GM12872 (cell line): Measurements from ENCODE around the gene PLA2G4D.

Experiments used
- TF ChIP-seq, protein P1 (sequence below): IDR thresholded peaks from 3 replicates; pipeline ENCODE4 v1.5.1; 2011; ENCODE audit warnings: low read depth, mild to moderate bottlenecking, low read length, moderate library complexity; ENCODE audit not compliant: insufficient read depth

Gene PLA2G4D

DNA sequence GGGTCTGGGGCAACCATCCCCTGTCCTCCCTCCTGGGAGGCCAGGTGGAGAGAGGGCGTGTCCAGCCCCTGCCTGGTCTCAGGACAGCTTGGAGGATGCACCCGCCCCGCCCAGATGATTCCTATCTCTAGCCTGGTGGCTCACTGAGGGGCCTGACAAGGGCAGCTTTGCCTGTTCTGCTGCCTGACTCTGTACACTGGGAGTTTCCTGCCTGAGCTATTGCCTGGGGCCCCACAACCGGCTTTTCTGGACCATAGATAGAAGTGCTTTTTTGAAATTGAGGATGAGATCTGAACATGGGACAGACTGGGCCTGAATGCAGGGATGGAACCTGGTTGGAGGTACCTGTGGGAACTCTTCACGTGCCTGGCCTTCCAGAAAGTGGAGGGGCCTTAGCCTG, 72.8 kb downstream of the PLA2G4D start:
- TF ChIP-seq, protein P1, sequence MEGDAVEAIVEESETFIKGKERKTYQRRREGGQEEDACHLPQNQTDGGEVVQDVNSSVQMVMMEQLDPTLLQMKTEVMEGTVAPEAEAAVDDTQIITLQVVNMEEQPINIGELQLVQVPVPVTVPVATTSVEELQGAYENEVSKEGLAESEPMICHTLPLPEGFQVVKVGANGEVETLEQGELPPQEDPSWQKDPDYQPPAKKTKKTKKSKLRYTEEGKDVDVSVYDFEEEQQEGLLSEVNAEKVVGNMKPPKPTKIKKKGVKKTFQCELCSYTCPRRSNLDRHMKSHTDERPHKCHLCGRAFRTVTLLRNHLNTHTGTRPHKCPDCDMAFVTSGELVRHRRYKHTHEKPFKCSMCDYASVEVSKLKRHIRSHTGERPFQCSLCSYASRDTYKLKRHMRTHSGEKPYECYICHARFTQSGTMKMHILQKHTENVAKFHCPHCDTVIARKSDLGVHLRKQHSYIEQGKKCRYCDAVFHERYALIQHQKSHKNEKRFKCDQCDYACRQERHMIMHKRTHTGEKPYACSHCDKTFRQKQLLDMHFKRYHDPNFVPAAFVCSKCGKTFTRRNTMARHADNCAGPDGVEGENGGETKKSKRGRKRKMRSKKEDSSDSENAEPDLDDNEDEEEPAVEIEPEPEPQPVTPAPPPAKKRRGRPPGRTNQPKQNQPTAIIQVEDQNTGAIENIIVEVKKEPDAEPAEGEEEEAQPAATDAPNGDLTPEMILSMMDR, result no peak

GRCh38 chr15:42020713-42021273, 73.6 kb downstream of the PLA2G4D start, which contains the start of gene PLA2G4E:
Gene PLA2G4E, minus strand, starts transcription at chr15:42021042. Its CDS starts 12 bp downstream, at chr15:42021030.
- TF ChIP-seq, protein P1, result no peak

DNA sequence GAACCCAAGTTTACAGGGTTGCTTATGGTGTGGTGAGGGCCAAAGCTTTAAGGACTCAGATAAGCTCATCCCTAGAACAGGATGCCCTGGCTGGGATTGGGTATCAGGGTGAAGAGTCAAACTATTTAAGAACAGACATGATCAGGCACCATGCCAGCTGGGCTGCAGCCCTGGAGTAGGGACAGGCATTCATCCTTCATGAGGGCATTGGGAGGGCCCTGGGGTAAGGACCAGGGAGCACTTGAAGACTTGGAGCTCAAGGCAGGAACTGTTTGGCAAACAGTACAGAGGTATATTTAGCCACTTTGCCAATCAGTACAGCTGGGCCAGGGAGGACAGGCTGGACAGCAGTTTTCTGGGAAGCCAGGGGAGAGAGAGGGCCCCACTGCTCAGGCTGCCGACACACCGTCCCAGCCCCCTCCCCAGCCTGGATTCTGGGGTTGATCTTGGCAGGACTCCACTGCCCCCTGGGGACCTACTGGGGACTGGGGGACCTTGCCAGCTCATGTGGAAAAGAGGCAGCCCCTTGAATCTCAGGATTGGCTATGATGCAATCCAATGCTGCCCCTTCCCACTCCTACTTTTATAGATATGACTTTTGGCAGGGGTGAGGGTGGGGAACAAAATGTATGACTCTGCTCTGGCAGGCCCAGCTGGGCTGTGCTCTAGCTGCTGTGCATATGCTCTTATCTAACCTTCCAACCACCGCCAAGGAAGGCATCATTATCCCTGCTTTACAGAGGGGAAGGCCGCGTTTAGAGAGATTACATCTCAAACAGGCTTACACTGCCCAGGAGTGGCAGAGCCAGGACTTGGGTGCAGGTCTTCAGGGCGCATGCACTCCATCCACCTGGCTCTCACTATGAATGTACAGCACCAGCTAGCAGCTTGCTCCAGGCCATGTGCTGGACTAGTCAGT, 75.8 kb downstream of the PLA2G4D start:
- TF ChIP-seq, protein P1, result no peak
